Measurements from ENCODE around the gene RPL27A. TPM values are rescaled to one million over a fixed set of nuclear protein-coding genes. Genes with fewer than 3 reads are reported as not detected.

The RPL27A gene
- total RNA-seq, 1 donor from 2014 or later, result 1,116 TPM

DNA sequence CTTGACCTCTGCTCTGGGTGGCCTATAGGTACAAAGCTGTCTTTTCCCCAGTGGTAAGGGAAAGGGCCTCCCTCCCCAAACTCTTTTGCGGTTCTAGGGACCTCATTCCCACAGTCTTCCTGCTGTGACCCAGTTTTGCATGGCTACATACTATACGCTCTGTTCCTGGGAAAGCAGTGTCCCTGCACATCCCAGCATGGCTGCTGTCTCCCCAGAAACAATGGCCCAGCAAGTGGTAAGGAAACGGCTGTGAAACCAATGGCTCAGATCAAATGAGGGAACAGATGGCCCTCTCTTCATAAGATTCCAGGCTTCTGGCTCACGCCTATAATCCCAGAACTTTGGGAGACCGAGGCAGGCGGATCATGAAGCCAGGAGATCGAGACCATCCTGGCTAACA is 41.1 kb downstream of the RPL27A start:
- Histone ChIP-seq H3K36me3 (no peaks in the 10 kb centered on the region), H3F3A (ENCODE audit: low read depth) (peaks cover 30% of the 10 kb centered on the region), H3K9ac (no peak overlapping the region), H3K79me2 (ENCODE audit: low read depth) (no peaks in the 10 kb centered on the region), H2AFZ (replicated peaks) (no peak overlapping the region), H3K4me2 (peak overlapping the region; percentile 39), H3K27ac (peak overlapping the region; percentile 41), H3K4me3 (no peak overlapping the region), H3K4me1 (peaks cover 46% of the 10 kb centered on the region), H4K20me1 (ENCODE audit: low read depth) (no peaks in the 10 kb centered on the region), H3K9me3 (ENCODE audit: low read depth) (no peaks in the 10 kb centered on the region), H3K27me3 (no peaks in the 10 kb centered on the region)
- Mint-ChIP-seq H3K27ac (peak overlapping the region; percentile 39), H3K9me3 (no peaks in the 10 kb centered on the region), H3K4me1 (peaks cover 66% of the 10 kb centered on the region), H3K4me3 (no peak overlapping the region), H3K36me3 (peaks cover 34% of the 10 kb centered on the region), H3K27me3 (ENCODE audit: insufficient read depth, low read depth) (peaks cover 8% of the 10 kb centered on the region)
- TF ChIP-seq, protein P1, sequence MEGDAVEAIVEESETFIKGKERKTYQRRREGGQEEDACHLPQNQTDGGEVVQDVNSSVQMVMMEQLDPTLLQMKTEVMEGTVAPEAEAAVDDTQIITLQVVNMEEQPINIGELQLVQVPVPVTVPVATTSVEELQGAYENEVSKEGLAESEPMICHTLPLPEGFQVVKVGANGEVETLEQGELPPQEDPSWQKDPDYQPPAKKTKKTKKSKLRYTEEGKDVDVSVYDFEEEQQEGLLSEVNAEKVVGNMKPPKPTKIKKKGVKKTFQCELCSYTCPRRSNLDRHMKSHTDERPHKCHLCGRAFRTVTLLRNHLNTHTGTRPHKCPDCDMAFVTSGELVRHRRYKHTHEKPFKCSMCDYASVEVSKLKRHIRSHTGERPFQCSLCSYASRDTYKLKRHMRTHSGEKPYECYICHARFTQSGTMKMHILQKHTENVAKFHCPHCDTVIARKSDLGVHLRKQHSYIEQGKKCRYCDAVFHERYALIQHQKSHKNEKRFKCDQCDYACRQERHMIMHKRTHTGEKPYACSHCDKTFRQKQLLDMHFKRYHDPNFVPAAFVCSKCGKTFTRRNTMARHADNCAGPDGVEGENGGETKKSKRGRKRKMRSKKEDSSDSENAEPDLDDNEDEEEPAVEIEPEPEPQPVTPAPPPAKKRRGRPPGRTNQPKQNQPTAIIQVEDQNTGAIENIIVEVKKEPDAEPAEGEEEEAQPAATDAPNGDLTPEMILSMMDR (IDR thresholded peaks at IDR 0.05), result no peak
- TF ChIP-seq EZH2phosphoT487 (IDR thresholded peaks at IDR 0.05) (no peak), EZH2 (IDR thresholded peaks at IDR 0.05) (no peak)
- DNase-seq (ENCODE audit: low spot score), result peak; percentile 50

DNA sequence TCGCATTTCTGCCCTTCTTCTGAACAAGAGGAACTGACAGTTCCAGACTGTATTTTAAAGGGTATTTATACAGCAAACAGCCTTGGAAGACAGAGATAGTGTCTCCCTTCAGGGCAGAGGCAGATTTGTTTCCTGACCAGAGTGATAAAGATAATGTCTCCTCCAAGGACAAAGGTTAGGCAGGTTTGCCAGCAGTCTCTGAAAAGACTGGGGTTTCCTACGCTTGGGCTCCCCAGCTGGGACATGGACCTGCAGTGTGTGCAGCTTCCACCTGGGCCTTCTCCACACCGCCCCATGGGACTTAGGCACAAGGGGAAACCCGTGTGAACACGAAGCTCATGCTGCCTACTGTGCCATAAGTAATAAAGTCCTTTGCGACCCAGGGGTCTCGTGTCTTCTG is 42.1 kb downstream of the RPL27A start:
- Histone ChIP-seq H3K9me3 (ENCODE audit: low read depth) (no peaks in the 10 kb centered on the region), H3K27me3 (no peaks in the 10 kb centered on the region), H2AFZ (replicated peaks) (no peak overlapping the region), H3F3A (ENCODE audit: low read depth) (peaks cover 30% of the 10 kb centered on the region), H4K20me1 (ENCODE audit: low read depth) (no peaks in the 10 kb centered on the region), H3K36me3 (no peaks in the 10 kb centered on the region), H3K4me3 (no peak overlapping the region), H3K79me2 (ENCODE audit: low read depth) (no peaks in the 10 kb centered on the region), H3K9ac (no peak overlapping the region), H3K4me2 (no peak overlapping the region), H3K27ac (peak overlapping the region; percentile 41), H3K4me1 (peaks cover 44% of the 10 kb centered on the region)
- Mint-ChIP-seq H3K27me3 (ENCODE audit: insufficient read depth, low read depth) (peaks cover 8% of the 10 kb centered on the region), H3K27ac (peak overlapping the region; percentile 95), H3K36me3 (peaks cover 38% of the 10 kb centered on the region), H3K9me3 (no peaks in the 10 kb centered on the region), H3K4me1 (peaks cover 66% of the 10 kb centered on the region), H3K4me3 (no peak overlapping the region)
- DNase-seq (ENCODE audit: low spot score), result no peak
- no peak for TF ChIP-seq EZH2phosphoT487 (IDR thresholded peaks at IDR 0.05)
- TF ChIP-seq, protein P1 (IDR thresholded peaks at IDR 0.05), result no peak
- TF ChIP-seq EZH2 (IDR thresholded peaks at IDR 0.05), result no peak

DNA sequence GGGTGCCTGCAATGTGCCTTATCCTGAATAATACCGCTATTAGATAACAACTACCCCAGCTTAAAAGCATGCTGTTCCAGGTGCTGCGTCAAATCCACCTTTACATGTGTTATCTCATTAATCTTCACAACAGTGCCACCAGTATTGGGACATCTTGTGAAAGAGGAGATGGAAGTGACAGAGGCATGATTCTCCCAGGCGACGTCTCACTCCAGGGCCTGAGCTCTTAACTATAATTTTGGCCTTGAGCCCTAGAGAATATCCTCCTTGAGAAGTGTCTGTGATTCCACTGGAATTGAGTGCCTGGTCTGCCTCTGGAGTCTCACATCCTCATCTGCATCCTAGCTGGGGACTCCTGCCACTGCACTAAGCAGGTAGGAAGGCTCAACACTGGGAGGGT is 43.8 kb downstream of the RPL27A start:
- DNase-seq (ENCODE audit: low spot score), result no peak
- H3K4me3 ChIP-seq, result no peak overlapping the region
- no peak overlapping the region for H3K4me2 ChIP-seq
- no peaks in the 10 kb centered on the region for H3K9me3 ChIP-seq (ENCODE audit: low read depth)
- H3K27ac ChIP-seq, result no peak overlapping the region
- Mint-ChIP-seq H3K4me3 (no peak overlapping the region), H3K27me3 (ENCODE audit: insufficient read depth, low read depth) (peaks cover 9% of the 10 kb centered on the region), H3K27ac (peak overlapping the region; percentile 1), H3K9me3 (no peaks in the 10 kb centered on the region), H3K4me1 (peaks cover 58% of the 10 kb centered on the region), H3K36me3 (peaks cover 41% of the 10 kb centered on the region)
- no peaks in the 10 kb centered on the region for H3K79me2 ChIP-seq (ENCODE audit: low read depth)
- no peak overlapping the region for H2AFZ ChIP-seq (replicated peaks)
- H3K4me1 ChIP-seq, result peaks cover 28% of the 10 kb centered on the region
- no peak for TF ChIP-seq EZH2phosphoT487 (IDR thresholded peaks at IDR 0.05)
- peaks cover 24% of the 10 kb centered on the region for H3F3A ChIP-seq (ENCODE audit: low read depth)
- no peaks in the 10 kb centered on the region for H3K27me3 ChIP-seq
- no peaks in the 10 kb centered on the region for H3K36me3 ChIP-seq
- no peak overlapping the region for H3K9ac ChIP-seq
- no peaks in the 10 kb centered on the region for H4K20me1 ChIP-seq (ENCODE audit: low read depth)

DNA sequence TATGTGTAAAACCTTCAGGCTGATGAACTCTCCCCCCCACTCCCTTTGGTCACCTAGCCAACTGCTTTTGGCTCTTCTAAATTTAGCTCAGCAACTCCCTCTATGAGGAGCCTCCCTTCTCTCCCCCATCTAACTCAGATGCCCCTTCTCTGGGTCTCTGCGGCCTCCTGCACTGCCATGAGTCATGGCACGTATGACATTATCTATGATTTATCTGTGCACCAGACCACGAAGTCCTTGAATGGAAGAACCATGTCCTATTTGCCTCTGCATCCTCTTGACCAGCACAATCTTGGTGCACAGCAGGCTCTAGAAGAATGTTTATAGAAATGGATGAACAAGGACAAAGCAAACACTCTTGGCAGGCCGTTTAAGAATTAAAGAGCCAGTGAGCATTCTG is 46.0 kb downstream of the RPL27A start:
- TF ChIP-seq, protein P1 (IDR thresholded peaks at IDR 0.05), result no peak
- TF ChIP-seq EZH2 (IDR thresholded peaks at IDR 0.05) (no peak), EZH2phosphoT487 (IDR thresholded peaks at IDR 0.05) (no peak)

More for the DNA sequence above, 46.0 kb downstream of the RPL27A start:
- Histone ChIP-seq H3K36me3 (no peaks in the 10 kb centered on the region), H3K27me3 (no peaks in the 10 kb centered on the region), H3K27ac (no peak overlapping the region), H2AFZ (replicated peaks) (no peak overlapping the region), H4K20me1 (ENCODE audit: low read depth) (no peaks in the 10 kb centered on the region), H3K79me2 (ENCODE audit: low read depth) (no peaks in the 10 kb centered on the region), H3K9ac (no peak overlapping the region), H3K9me3 (ENCODE audit: low read depth) (no peaks in the 10 kb centered on the region), H3K4me3 (no peak overlapping the region), H3F3A (ENCODE audit: low read depth) (peaks cover 8% of the 10 kb centered on the region), H3K4me2 (no peak overlapping the region), H3K4me1 (peaks cover 11% of the 10 kb centered on the region)
- Mint-ChIP-seq H3K9me3 (no peaks in the 10 kb centered on the region), H3K36me3 (peaks cover 36% of the 10 kb centered on the region), H3K27me3 (ENCODE audit: insufficient read depth, low read depth) (peaks cover 9% of the 10 kb centered on the region), H3K27ac (peak overlapping the region; percentile 80), H3K4me1 (peaks cover 48% of the 10 kb centered on the region), H3K4me3 (peak overlapping the region; percentile 56)
- DNase-seq (ENCODE audit: low spot score), result no peak

Data from neural progenitor cell (in vitro differentiated cells).